Activated CD8-positive, alpha-beta memory T cell treated with anti-CD3 and anti-CD28 coated beads, Interleukin-2, amount 10 ng/mL, durations not matched to agents 7 days and 5 days (primary cell): ENCODE results near the gene DLGAP1. TPM values are rescaled to one million over a fixed set of nuclear protein-coding genes. Genes with fewer than 3 reads are reported as not detected.

Experiments used
- ATAC-seq: fragments of 150-1000 bp; cut with Tn5 transposase; one replicate; pipeline ENCODE4 v1.10.0; 2021; ENCODE audit warnings: moderate library complexity
- CTCF ChIA-PET: fragments of 350-600 bp; sonication (Branson Sonifier 250); formaldehyde crosslinking; loops from one replicate; lab custom pipeline; 2021; ENCODE audit warnings: antibody characterized with exemption; lab: Charles Lee
- DNase-seq: peaks from one replicate; pipeline ENCODE4 v3.0.0-alpha.2; 2020
- H3K27ac Mint-ChIP-seq: one replicate; pipeline ENCODE4 v1.8.0; 2021; ENCODE audit warnings: mild to moderate bottlenecking, mixed read lengths
- H3K27me3 Mint-ChIP-seq: one replicate; pipeline ENCODE4 v1.8.0; 2021; ENCODE audit warnings: mixed read lengths
- H3K36me3 Mint-ChIP-seq: one replicate; pipeline ENCODE4 v1.8.0; 2021; ENCODE audit warnings: mild to moderate bottlenecking, mixed read lengths
- H3K4me1 Mint-ChIP-seq: one replicate; pipeline ENCODE4 v1.8.0; 2021; ENCODE audit warnings: mixed read lengths
- H3K4me3 Mint-ChIP-seq: one replicate; pipeline ENCODE4 v1.8.0; 2021; ENCODE audit warnings: mild to moderate bottlenecking, moderate library complexity, mixed read lengths
- H3K9me3 Mint-ChIP-seq: one replicate; pipeline ENCODE4 v1.8.0; 2022; ENCODE audit warnings: low read depth, mixed read lengths
- total RNA-seq, 2 experiments: library from RNA; stranded (reverse); gene quantifications; one replicate each; pipeline ENCODE4 v1.2.3, GENCODE V29; 2021

DLGAP1 gene
- total RNA-seq, 2 experiments from 2014 or later = not detected

GRCh38 chr18:3691705-3692104 lies 763.4 kb downstream of the DLGAP1 start:
- H3K36me3 Mint-ChIP-seq = no peaks in the 10 kb centered on the region
- DNase-seq = no peak
- no peaks in the 10 kb centered on the region for H3K9me3 Mint-ChIP-seq
- H3K4me3 Mint-ChIP-seq = no peak overlapping the region
- ATAC-seq = no peak
- no peak overlapping the region for H3K27ac Mint-ChIP-seq
- CTCF ChIA-PET = interaction anchor here (1.4 to 1.5 kb wide), 2 partner anchors 25 to 79 kb away, joined by 3 to 4 read pairs; no protein-coding TSS in a partner anchor
- peaks cover 26% of the 10 kb centered on the region for H3K27me3 Mint-ChIP-seq
- H3K4me1 Mint-ChIP-seq = peaks cover 1% of the 10 kb centered on the region

GRCh38 chr18:3690764-3691066 lies 764.4 kb downstream of the DLGAP1 start:
- Mint-ChIP-seq H3K27me3 (peaks cover 17% of the 10 kb centered on the region), H3K9me3 (no peaks in the 10 kb centered on the region), H3K36me3 (no peaks in the 10 kb centered on the region), H3K4me3 (no peak overlapping the region), H3K4me1 (peaks cover 1% of the 10 kb centered on the region), H3K27ac (no peak overlapping the region)
- ATAC-seq = no peak
- DNase-seq = no peak
- CTCF ChIA-PET = no interaction called here

- Mint-ChIP-seq H3K36me3 (no peaks in the 10 kb centered on the region), H3K4me3 (no peak overlapping the region), H3K9me3 (no peaks in the 10 kb centered on the region), H3K27ac (no peak overlapping the region), H3K4me1 (peaks cover 1% of the 10 kb centered on the region), H3K27me3 (peaks cover 17% of the 10 kb centered on the region)
- CTCF ChIA-PET = no interaction called here
- DNase-seq (no peak), ATAC-seq (no peak)
Observed at GRCh38 chr18:3689986-3690763, 764.9 kb downstream of the DLGAP1 start.

- ATAC-seq (no peak), DNase-seq (no peak)
- H3K4me3 Mint-ChIP-seq = no peak overlapping the region
- H3K27ac Mint-ChIP-seq = no peak overlapping the region
- H3K36me3 Mint-ChIP-seq = no peaks in the 10 kb centered on the region
- CTCF ChIA-PET = no interaction called here
- peaks cover 1% of the 10 kb centered on the region for H3K4me1 Mint-ChIP-seq
- H3K9me3 Mint-ChIP-seq = no peaks in the 10 kb centered on the region
- peaks cover 17% of the 10 kb centered on the region for H3K27me3 Mint-ChIP-seq
Observed at GRCh38 chr18:3689091-3689490, 766.0 kb downstream of the DLGAP1 start.

- H3K4me1 Mint-ChIP-seq = no peaks in the 10 kb centered on the region
- CTCF ChIA-PET = no interaction called here
- H3K9me3 Mint-ChIP-seq = no peaks in the 10 kb centered on the region
- no peak overlapping the region for H3K4me3 Mint-ChIP-seq
- H3K27ac Mint-ChIP-seq = no peak overlapping the region
- DNase-seq = no peak
- peaks cover 17% of the 10 kb centered on the region for H3K27me3 Mint-ChIP-seq
- ATAC-seq = no peak
- H3K36me3 Mint-ChIP-seq = no peaks in the 10 kb centered on the region
Observed at GRCh38 chr18:3688690-3689089, 766.4 kb downstream of the DLGAP1 start.

- CTCF ChIA-PET = no interaction called here
- H3K9me3 Mint-ChIP-seq = peaks cover 2% of the 10 kb centered on the region
Observed at GRCh38 chr18:3683483-3683882, 771.6 kb downstream of the DLGAP1 start.

GRCh38 chr18:3682061-3682460 lies 773.0 kb downstream of the DLGAP1 start:
- H3K9me3 Mint-ChIP-seq = peaks cover 2% of the 10 kb centered on the region
- no peak overlapping the region for H3K4me3 Mint-ChIP-seq
- ATAC-seq (no peak), DNase-seq (no peak)
- H3K27me3 Mint-ChIP-seq = peaks cover 15% of the 10 kb centered on the region
- no peak overlapping the region for H3K27ac Mint-ChIP-seq
- no peaks in the 10 kb centered on the region for H3K36me3 Mint-ChIP-seq
- no peaks in the 10 kb centered on the region for H3K4me1 Mint-ChIP-seq
- CTCF ChIA-PET = interaction anchor here (0.6 kb wide), 1 partner anchor 235 kb away, joined by 3 read pairs; no protein-coding TSS in a partner anchor

More at GRCh38 chr18:3683483-3683882, 771.6 kb downstream of the DLGAP1 start:
- Mint-ChIP-seq H3K27me3 (peaks cover 9% of the 10 kb centered on the region), H3K36me3 (no peaks in the 10 kb centered on the region), H3K4me1 (no peaks in the 10 kb centered on the region), H3K4me3 (no peak overlapping the region), H3K27ac (no peak overlapping the region)
- ATAC-seq (no peak), DNase-seq (no peak)

GRCh38 chr18:3679241-3679640 lies 775.9 kb downstream of the DLGAP1 start:
- H3K27me3 Mint-ChIP-seq = peaks cover 17% of the 10 kb centered on the region
- CTCF ChIA-PET = interaction anchor here (1.2 kb wide), 1 partner anchor 12 kb away, joined by 3 read pairs; no protein-coding TSS in a partner anchor
- H3K9me3 Mint-ChIP-seq = peaks cover 2% of the 10 kb centered on the region
- H3K4me3 Mint-ChIP-seq = no peak overlapping the region
- H3K36me3 Mint-ChIP-seq = no peaks in the 10 kb centered on the region
- no peak overlapping the region for H3K27ac Mint-ChIP-seq
- no peak for DNase-seq
- ATAC-seq = no peak
- no peaks in the 10 kb centered on the region for H3K4me1 Mint-ChIP-seq

- no peaks in the 10 kb centered on the region for H3K9me3 Mint-ChIP-seq
- H3K4me3 Mint-ChIP-seq = no peak overlapping the region
Observed at GRCh38 chr18:3675994-3676393, 779.1 kb downstream of the DLGAP1 start.

GRCh38 chr18:3675446-3675845 lies 779.7 kb downstream of the DLGAP1 start:
- no peaks in the 10 kb centered on the region for H3K36me3 Mint-ChIP-seq
- no peak overlapping the region for H3K4me3 Mint-ChIP-seq
- CTCF ChIA-PET = interaction anchor here (0.9 to 2.0 kb wide), 2 partner anchors 9 to 90 kb away, joined by 3 to 13 read pairs; no protein-coding TSS in a partner anchor
- H3K27ac Mint-ChIP-seq = no peak overlapping the region
- DNase-seq = no peak
- H3K9me3 Mint-ChIP-seq = no peaks in the 10 kb centered on the region
- ATAC-seq = no peak
- no peaks in the 10 kb centered on the region for H3K4me1 Mint-ChIP-seq
- H3K27me3 Mint-ChIP-seq = peaks cover 18% of the 10 kb centered on the region

More at GRCh38 chr18:3675994-3676393, 779.1 kb downstream of the DLGAP1 start:
- no peak for DNase-seq
- ATAC-seq = no peak
- Mint-ChIP-seq H3K27ac (no peak overlapping the region), H3K4me1 (no peaks in the 10 kb centered on the region), H3K27me3 (peaks cover 17% of the 10 kb centered on the region), H3K36me3 (no peaks in the 10 kb centered on the region)
- CTCF ChIA-PET = interaction anchor here (0.9 to 2.0 kb wide), 2 partner anchors 10 to 90 kb away, joined by 3 to 13 read pairs; no protein-coding TSS in a partner anchor

- Mint-ChIP-seq H3K4me1 (peaks cover 3% of the 10 kb centered on the region), H3K9me3 (no peaks in the 10 kb centered on the region), H3K27ac (no peak overlapping the region), H3K4me3 (no peak overlapping the region), H3K36me3 (no peaks in the 10 kb centered on the region), H3K27me3 (peaks cover 10% of the 10 kb centered on the region)
- DNase-seq (no peak), ATAC-seq (no peak)
- CTCF ChIA-PET = no interaction called here
Observed at GRCh38 chr18:3671176-3671575, 783.9 kb downstream of the DLGAP1 start.

- peaks cover 11% of the 10 kb centered on the region for H3K4me1 Mint-ChIP-seq
- no peaks in the 10 kb centered on the region for H3K9me3 Mint-ChIP-seq
- peaks cover 10% of the 10 kb centered on the region for H3K27me3 Mint-ChIP-seq
- no peaks in the 10 kb centered on the region for H3K36me3 Mint-ChIP-seq
- H3K4me3 Mint-ChIP-seq = no peak overlapping the region
- ATAC-seq (no peak), DNase-seq (no peak)
- no peak overlapping the region for H3K27ac Mint-ChIP-seq
- CTCF ChIA-PET = no interaction called here
Observed at GRCh38 chr18:3669376-3669775, 785.7 kb downstream of the DLGAP1 start.

- Mint-ChIP-seq H3K4me3 (no peak overlapping the region), H3K36me3 (no peaks in the 10 kb centered on the region), H3K27me3 (peaks cover 5% of the 10 kb centered on the region), H3K27ac (no peak overlapping the region), H3K9me3 (no peaks in the 10 kb centered on the region), H3K4me1 (peaks cover 11% of the 10 kb centered on the region)
- ATAC-seq (no peak), DNase-seq (no peak)
- CTCF ChIA-PET = interaction anchor here (0.9 to 4.6 kb wide), 26 partner anchors 10 to 1125 kb away, joined by 3 to 61 read pairs (median 6); no protein-coding TSS in a partner anchor
Observed at GRCh38 chr18:3667255-3668137, 787.6 kb downstream of the DLGAP1 start.
